ENCODE data around the gene NFIB.

DNA sequence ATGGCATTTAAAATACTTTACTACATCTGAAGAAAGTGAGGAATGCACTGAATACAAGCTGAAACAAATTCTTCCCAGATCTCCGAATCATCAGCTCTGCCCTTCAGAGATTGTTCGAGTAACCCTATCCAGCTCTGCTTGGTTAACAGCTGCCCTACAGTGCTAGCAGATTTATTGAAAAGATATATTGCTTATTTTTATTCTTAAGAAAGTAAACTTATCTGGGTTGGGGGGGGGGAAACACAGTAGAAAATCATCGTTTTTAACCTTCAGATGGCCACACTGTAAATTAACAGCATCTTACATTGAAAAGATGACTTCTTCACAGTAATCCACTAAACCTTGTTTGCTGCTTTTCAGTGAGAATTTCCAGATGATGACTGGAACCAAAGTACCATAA is 210.8 kb downstream of the NFIB start:
- TF ChIP-seq, protein P1, sequence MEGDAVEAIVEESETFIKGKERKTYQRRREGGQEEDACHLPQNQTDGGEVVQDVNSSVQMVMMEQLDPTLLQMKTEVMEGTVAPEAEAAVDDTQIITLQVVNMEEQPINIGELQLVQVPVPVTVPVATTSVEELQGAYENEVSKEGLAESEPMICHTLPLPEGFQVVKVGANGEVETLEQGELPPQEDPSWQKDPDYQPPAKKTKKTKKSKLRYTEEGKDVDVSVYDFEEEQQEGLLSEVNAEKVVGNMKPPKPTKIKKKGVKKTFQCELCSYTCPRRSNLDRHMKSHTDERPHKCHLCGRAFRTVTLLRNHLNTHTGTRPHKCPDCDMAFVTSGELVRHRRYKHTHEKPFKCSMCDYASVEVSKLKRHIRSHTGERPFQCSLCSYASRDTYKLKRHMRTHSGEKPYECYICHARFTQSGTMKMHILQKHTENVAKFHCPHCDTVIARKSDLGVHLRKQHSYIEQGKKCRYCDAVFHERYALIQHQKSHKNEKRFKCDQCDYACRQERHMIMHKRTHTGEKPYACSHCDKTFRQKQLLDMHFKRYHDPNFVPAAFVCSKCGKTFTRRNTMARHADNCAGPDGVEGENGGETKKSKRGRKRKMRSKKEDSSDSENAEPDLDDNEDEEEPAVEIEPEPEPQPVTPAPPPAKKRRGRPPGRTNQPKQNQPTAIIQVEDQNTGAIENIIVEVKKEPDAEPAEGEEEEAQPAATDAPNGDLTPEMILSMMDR (IDR thresholded peaks at IDR 0.05; ENCODE audit: control extremely low read depth in 1 of 3, insufficient read depth in 1 of 3, low read depth in 1 of 3, low read length in 3 of 3): no peak
- TF ChIP-seq EZH2 (IDR thresholded peaks at IDR 0.05; ENCODE audit: low read depth, low read length, severe bottlenecking): no peak
